RWPE1 (cell line): ENCODE data around the gene ZFP42.
"Not testable (repeated sequence)": the region's sequence is repeated elsewhere in the genome, so short reads cannot be mapped to it uniquely, and the experiment has no call there.

Experiments
- CTCF ChIA-PET: fragments of 350-600 bp; sonication (Branson Sonifier 250); formaldehyde crosslinking; extraction: SDS; loops from one replicate; lab custom pipeline; 2021; lab: Yijun Ruan, JAX
- POLR2A ChIA-PET: fragments of 400-600 bp; formaldehyde crosslinking; extraction: SDS; loops from one replicate; lab custom pipeline; 2020; ENCODE audit warnings: antibody characterized with exemption; ENCODE audit not compliant: low non-redundant PET; lab: Yijun Ruan, JAX
- DNase-seq: peaks from one replicate; pipeline ENCODE4 v3.0.0; 2012; ENCODE audit warnings: low spot score
- H3K27ac ChIP-seq: fragments of 450-650 bp; 2 replicates; pipeline ENCODE4 v1.5.1; 2017
- CTCF ChIP-seq: fragments of 450-650 bp; conservative IDR thresholded peaks from 2 replicates; pipeline ENCODE4 v1.5.1; 2017; ENCODE audit warnings: low read depth, mild to moderate bottlenecking

The ZFP42 gene

DNA sequence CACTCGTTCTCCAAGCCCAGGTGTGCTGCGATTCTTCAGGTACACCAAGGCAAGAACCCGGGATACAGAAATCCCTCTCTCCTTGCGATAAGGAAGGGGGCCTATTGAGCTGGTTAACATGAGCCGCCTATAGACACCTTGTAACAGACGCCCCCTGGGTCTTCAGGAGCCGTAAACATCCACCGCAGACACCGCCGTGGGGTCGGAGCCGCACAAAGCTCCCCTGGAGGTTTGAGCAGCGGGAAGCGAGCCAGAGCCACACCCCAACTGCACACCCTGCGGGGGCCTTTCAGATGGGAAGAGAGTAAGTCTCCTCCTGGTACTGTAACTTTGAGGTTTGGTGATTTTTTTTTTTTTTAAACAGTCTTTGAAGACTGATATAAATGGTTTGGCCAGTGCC, 46.6 kb downstream of the ZFP42 start:
- DNase-seq: no peak
- ChIA-PET POLR2A (no interaction called here), CTCF (no interaction called here)
- H3K27ac ChIP-seq: no peak overlapping the region
- no peak for TF ChIP-seq CTCF

- no peak for TF ChIP-seq CTCF
- no peak overlapping the region for H3K27ac ChIP-seq
- CTCF ChIA-PET: no interaction called here
- POLR2A ChIA-PET: no interaction called here
- no peak for DNase-seq
Measured at GRCh38 chr4:188043154-188043553, 47.6 kb downstream of the ZFP42 start.

- POLR2A ChIA-PET, DNase-seq, H3K27ac ChIP-seq: not testable (repeated sequence)
- CTCF ChIA-PET: interaction anchor here (0.6 kb wide), 1 partner anchor 113 kb away, joined by 3 read pairs; no protein-coding TSS in a partner anchor
Measured at GRCh38 chr4:188045461-188045860, 49.9 kb downstream of the ZFP42 start.

DNA sequence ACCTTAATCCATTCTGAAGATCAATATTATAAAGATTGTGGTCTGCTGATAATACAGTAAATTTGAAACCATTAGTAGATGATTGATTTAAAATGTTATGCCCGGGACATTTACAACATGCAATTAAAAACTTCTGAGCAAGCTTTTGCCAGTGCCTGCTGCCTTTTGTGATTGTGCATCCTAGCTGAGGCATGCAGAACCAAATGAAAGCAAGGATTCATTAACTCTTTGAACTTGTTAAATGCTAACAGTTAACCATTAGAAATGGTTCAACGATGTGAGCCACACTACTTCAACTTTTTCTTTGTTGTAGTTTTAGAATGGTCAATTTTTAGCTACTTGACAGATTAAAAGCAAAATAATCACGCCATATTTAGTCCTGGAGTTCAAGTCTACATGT, 51.1 kb downstream of the ZFP42 start:
- no peak for DNase-seq
- POLR2A ChIA-PET: no interaction called here
- H3K27ac ChIP-seq: no peak overlapping the region
- CTCF ChIA-PET: no interaction called here
- TF ChIP-seq CTCF: no peak

GRCh38 chr4:188053302-188053701, 57.7 kb downstream of the ZFP42 start:
- no peak for TF ChIP-seq CTCF
- no peak overlapping the region for H3K27ac ChIP-seq
- no peak for DNase-seq
- ChIA-PET CTCF (interaction anchor here (0.7 to 1.3 kb wide), 2 partner anchors 31 to 667 kb away, joined by 5 read pairs; no protein-coding TSS in a partner anchor), POLR2A (no interaction called here)
